ENCODE data around the gene MAGEH1. TPM values are rescaled to one million over a fixed set of nuclear protein-coding genes. Genes with fewer than 3 reads are reported as not detected.

Gene MAGEH1
- total and polyA plus RNA-seq, 12 donors: 6.5 to 28.4 (median 11.8) TPM

DNA sequence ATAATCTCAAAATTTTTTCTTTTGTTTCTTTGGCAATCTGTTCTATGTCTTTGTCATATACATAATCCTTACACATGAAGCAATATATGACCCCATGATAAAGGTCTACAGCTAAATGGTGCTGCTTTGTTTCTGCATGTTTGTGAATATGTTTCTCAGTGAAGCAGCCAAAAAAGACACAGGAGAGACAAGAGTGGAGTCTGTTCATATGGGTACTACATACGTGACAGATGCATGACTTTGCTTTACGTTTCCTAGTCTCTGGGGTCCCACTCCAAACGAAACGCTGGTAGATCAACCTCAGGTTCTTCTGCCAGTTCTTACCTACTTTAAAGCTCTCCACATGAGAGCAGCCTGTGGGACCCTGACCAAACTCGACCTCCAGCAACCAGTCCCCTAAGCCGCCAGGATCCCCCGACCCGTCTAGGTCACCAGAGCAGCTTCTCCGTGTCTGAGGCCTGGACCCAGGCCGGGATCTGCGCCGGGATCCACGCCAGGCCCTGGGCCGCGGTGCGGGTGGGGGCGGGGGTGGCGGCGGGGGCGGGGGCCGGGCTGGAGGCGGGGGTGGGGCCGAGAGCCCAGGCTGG lies 36.2 kb downstream of the MAGEH1 start:
- ATAC-seq: peak in 3 of 8 donors; percentile 79 to 90 (median 88)
- intact Hi-C loops (cut with DNase I): no loop called here
- DNase-seq: peak in 1 of 2 donors; percentile 29
- no peaks in the 10 kb centered on the region for H3K36me3 ChIP-seq
- peaks cover 0 to 11% (median 2%) of the 10 kb centered on the region in 9 donors for H3K4me1 ChIP-seq
- peak overlapping the region; percentile 84 to 97 (median 92) for H3K27ac ChIP-seq
- H3K9me3 ChIP-seq: no peaks in the 10 kb centered on the region
- 4 to 6% methylated on average over 10 to 22 of the region's 23 CpGs for WGBS, 2 donors
- no peaks in the 10 kb centered on the region for H3K27me3 ChIP-seq
- peak overlapping the region in 9 of 10 donors; percentile 45 to 81 (median 72) for H3K4me3 ChIP-seq
- TF ChIP-seq, protein P1, sequence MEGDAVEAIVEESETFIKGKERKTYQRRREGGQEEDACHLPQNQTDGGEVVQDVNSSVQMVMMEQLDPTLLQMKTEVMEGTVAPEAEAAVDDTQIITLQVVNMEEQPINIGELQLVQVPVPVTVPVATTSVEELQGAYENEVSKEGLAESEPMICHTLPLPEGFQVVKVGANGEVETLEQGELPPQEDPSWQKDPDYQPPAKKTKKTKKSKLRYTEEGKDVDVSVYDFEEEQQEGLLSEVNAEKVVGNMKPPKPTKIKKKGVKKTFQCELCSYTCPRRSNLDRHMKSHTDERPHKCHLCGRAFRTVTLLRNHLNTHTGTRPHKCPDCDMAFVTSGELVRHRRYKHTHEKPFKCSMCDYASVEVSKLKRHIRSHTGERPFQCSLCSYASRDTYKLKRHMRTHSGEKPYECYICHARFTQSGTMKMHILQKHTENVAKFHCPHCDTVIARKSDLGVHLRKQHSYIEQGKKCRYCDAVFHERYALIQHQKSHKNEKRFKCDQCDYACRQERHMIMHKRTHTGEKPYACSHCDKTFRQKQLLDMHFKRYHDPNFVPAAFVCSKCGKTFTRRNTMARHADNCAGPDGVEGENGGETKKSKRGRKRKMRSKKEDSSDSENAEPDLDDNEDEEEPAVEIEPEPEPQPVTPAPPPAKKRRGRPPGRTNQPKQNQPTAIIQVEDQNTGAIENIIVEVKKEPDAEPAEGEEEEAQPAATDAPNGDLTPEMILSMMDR (IDR thresholded peaks at IDR 0.05): no peak

DNA sequence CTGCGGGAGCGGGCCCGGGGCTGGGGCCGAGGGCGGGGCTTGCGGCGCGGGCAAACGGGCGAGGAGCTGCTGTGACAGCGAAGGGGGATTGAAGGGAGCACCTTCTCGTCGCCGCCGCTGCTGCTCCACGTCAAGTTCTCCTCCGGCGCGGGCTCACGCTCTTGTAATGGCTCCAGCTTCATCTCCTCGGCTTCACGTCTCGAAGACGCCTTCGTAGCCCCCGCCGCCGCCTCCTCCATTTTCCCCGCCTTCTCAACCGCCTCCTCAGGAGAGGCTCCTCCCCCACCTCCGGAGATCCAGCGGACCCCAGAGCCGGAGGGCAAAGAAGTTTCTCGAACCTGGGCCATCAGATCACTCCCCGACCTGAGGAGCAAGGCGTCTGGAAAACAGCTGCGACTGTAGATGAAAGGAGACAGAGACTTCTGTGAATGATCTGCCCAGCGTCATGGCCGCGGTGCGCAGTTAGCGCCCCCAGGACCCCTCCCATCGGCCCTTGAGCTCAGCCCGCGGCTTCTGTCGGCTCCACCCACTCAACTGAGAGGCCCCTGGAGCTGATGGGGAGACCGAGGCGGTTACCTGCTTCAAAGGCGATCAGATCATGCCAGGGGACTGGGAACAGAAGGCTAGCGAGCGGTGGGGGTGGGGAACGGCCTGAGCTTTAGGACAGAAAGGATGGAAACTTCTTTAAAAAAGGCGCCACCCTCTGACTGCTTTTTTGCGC lies 36.8 kb downstream of the MAGEH1 start:
- H3K4me1 ChIP-seq: peaks cover 0 to 11% (median 2%) of the 10 kb centered on the region in 9 donors
- DNase-seq (peak; percentile 72 to 75), ATAC-seq (peak; percentile 70 to 95 (median 91))
- peak overlapping the region; percentile 45 to 81 (median 72) for H3K4me3 ChIP-seq
- H3K27ac ChIP-seq: peak overlapping the region; percentile 84 to 97 (median 92)
- intact Hi-C loops (cut with DNase I): no loop called here
- H3K27me3 ChIP-seq: no peaks in the 10 kb centered on the region
- H3K9me3 ChIP-seq: no peaks in the 10 kb centered on the region
- H3K36me3 ChIP-seq: no peaks in the 10 kb centered on the region
- TF ChIP-seq, protein P1 (IDR thresholded peaks at IDR 0.05): peak in 4 of 9 donors; percentile 12 to 32 (median 20)
- 0% methylated on average over 32 to 54 of the region's 54 CpGs for whole genome bisulfite sequencing, 2 donors

DNA sequence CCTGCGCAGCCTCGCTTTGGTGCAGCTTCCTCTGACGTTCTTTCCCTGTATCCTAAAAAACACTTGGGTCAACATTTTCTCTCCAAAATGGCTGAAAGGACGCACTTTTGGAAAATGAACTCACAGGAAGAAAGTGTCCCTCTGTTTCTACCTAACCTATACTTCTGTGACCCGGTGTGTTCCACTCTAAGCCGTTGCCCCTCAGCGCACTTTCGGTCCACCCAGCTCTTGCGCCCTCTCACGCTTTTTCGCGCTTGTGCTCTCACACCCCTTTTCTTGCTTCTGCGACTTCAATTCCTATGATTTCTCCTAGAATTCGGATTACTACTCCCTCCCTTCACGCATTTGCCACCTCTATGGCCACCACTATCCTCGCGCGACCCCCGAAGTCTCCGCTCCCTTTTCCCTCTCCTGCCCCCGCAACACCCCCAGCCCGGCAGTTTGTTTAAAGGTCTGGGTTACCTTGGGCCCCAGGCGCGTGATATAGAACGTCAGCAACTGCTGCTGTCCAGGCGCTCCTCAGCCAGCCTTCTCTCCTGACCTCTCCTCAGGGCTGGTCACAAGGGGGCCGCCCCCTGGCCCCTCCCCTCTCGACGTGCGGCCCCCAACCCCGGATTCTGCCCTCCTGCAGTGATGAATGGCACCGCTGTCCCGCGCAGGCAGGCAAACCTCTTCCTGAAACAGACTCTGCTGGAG lies 37.5 kb downstream of the MAGEH1 start, which contains the start of gene USP51:
USP51 (minus strand) TSS at position 535 of the 696 bp plus-strand sequence. CDS start 909 bp downstream, outside the sequence.
- Histone ChIP-seq H3K9me3 (no peaks in the 10 kb centered on the region), H3K4me1 (peaks cover 0 to 11% (median 2%) of the 10 kb centered on the region in 9 donors), H3K27ac (peak within 1 kb of the TSS; percentile 84 to 97 (median 92)), H3K27me3 (no peaks in the 10 kb centered on the region), H3K36me3 (no peaks in the 10 kb centered on the region), H3K4me3 (peak within 1 kb of the TSS; percentile 45 to 81 (median 72))
- intact Hi-C loops (cut with DNase I): no loop called here
- ATAC-seq (peak; percentile 43 to 84 (median 76)), DNase-seq (peak; percentile 22 to 49)
- 1% methylated on average over 32 to 34 of the region's 34 CpGs for WGBS, 2 donors
- TF ChIP-seq, protein P1 (IDR thresholded peaks at IDR 0.05): peak in 3 of 9 donors; percentile 5 to 33 (median 10)

DNA sequence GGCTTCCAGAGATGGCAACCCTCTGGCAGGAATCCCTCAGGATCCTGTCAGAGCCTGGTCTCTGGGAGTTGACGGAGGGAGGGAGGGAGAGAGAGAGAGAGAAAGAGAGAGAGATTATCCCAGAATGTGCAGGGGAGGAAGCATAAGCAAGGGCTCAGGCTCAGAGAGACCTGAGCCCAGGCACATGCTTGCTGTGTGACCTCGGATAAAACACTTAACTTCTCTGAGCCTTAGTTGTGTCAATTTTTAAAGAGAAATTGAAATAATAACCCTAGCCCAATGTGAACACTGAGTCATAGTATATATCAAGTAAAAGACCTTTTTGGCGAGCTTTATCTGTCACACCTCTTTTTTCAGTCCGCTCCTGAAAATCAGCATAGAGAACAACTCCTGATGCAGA lies 38.2 kb downstream of the MAGEH1 start:
- TF ChIP-seq, protein P1 (IDR thresholded peaks at IDR 0.05): no peak
- WGBS, 2 donors: 52 to 54% methylated on average over 4 of the region's 4 CpGs
- Histone ChIP-seq H3K4me3 (peak overlapping the region in 9 of 10 donors; percentile 45 to 81 (median 72)), H3K4me1 (peaks cover 0 to 11% (median 2%) of the 10 kb centered on the region in 9 donors), H3K27me3 (no peaks in the 10 kb centered on the region), H3K36me3 (no peaks in the 10 kb centered on the region), H3K27ac (peak overlapping the region; percentile 84 to 97 (median 92)), H3K9me3 (no peaks in the 10 kb centered on the region)
- ATAC-seq: no peak
- intact Hi-C loops (cut with DNase I): no loop called here
- DNase-seq: no peak
